Natural killer cell treated with Interleukin-12 subunit alpha and Interleukin-12 subunit beta and Interleukin-15 and Interleukin-18, amount 100 ng/mL, for 72 hours (primary cell): ENCODE data around the gene PRKN. TPM values are rescaled to one million over a fixed set of nuclear protein-coding genes. Genes with fewer than 3 reads are reported as not detected.
"Not testable (repeated sequence)": the region's sequence is repeated elsewhere in the genome, so short reads cannot be mapped to it uniquely, and the experiment has no call there.

Experiments
- ATAC-seq, 2 donors: fragments of 150-1000 bp; cut with Tn5 transposase in 1 of 2; sonication (Bioruptor Pico), chemical (Tn5 transposase) in 1 of 2; 2 replicates each; pipeline ENCODE4 v1.10.0; 2021
- DNase-seq: peaks from one replicate; pipeline ENCODE4 v3.0.0; 2022; ENCODE audit warnings: low spot score
- H3K27ac Mint-ChIP-seq, 2 donors: 1 replicate in 1 of 2; 2 replicates in 1 of 2; pipeline ENCODE4 v1.8.0; 2022; ENCODE audit warnings: mixed read lengths in 2 of 2, mild to moderate bottlenecking in 1 of 2, moderate library complexity in 1 of 2
- H3K27me3 Mint-ChIP-seq, 2 donors: 1 replicate in 1 of 2; 2 replicates in 1 of 2; pipeline ENCODE4 v1.8.0; 2022; ENCODE audit warnings: mixed read lengths in 2 of 2
- H3K36me3 Mint-ChIP-seq: one replicate; pipeline ENCODE4 v1.8.0; 2022; ENCODE audit warnings: mixed read lengths
- H3K4me1 Mint-ChIP-seq, 2 donors: 1 replicate in 1 of 2; 2 replicates in 1 of 2; pipeline ENCODE4 v1.8.0; 2022; ENCODE audit warnings: low read depth in 2 of 2, mixed read lengths in 2 of 2, mild to moderate bottlenecking in 1 of 2
- H3K4me3 Mint-ChIP-seq: one replicate; pipeline ENCODE4 v1.8.0; 2022; ENCODE audit warnings: mixed read lengths
- H3K9me3 Mint-ChIP-seq: 2 replicates; pipeline ENCODE4 v1.8.0; 2022; ENCODE audit warnings: mixed read lengths
- total RNA-seq, 2 donors: library from RNA; stranded (reverse); gene quantifications; one replicate each; pipeline ENCODE4 v1.2.3, GENCODE V29; 2022

PRKN gene
- total RNA-seq, 2 donors from 2014 or later = not detected

- Mint-ChIP-seq H3K27me3 (peaks cover 0 to 3% of the 10 kb centered on the region in 2 donors), H3K4me3 (no peak overlapping the region), H3K36me3 (no peaks in the 10 kb centered on the region), H3K4me1 (no peaks in the 10 kb centered on the region), H3K27ac (no peak overlapping the region), H3K9me3 (no peaks in the 10 kb centered on the region)
- DNase-seq (no peak), ATAC-seq (no peak)
Measured at GRCh38 chr6:161336479-161336878, 1391.1 kb downstream of the PRKN start.

- no peaks in the 10 kb centered on the region for H3K36me3 Mint-ChIP-seq
- no peak overlapping the region for H3K4me3 Mint-ChIP-seq
- H3K27me3 Mint-ChIP-seq = no peaks in the 10 kb centered on the region
- ATAC-seq (no peak), DNase-seq (no peak)
- H3K4me1 Mint-ChIP-seq = no peaks in the 10 kb centered on the region
- no peaks in the 10 kb centered on the region for H3K9me3 Mint-ChIP-seq
- no peak overlapping the region for H3K27ac Mint-ChIP-seq
Measured at GRCh38 chr6:161333410-161333809, 1394.2 kb downstream of the PRKN start.

GRCh38 chr6:161331402-161332081, 1396.0 kb downstream of the PRKN start:
- H3K4me1 Mint-ChIP-seq, H3K36me3 Mint-ChIP-seq, H3K27ac Mint-ChIP-seq, H3K27me3 Mint-ChIP-seq, ATAC-seq, H3K4me3 Mint-ChIP-seq, H3K9me3 Mint-ChIP-seq, DNase-seq: not testable (repeated sequence)

DNA sequence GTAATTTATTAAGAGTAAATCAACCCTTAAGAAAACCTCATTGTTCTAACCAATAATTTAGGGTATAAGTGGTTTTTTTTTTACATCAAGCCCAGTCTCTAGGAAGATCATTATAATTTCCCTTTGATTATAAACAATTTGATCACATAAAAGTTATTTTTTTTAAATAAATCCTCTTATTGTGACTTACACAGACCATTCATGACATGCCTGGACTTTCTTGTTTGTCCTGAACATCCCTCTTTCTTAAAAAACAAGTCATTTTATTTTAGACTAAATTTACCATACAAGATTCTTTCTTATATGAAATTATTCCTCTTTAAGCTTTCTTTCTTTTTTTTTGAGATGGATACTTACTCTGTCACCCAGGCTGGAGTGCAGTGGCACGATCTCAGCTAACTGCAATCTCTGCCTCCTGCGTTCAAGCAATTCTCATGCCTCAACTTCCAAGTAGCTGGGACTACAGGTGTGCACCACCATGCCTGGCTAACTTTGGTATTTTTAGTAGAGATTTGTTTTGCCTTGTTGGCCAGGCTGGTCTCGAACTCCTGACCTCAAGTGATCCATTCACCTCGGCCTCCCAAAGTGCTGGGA, 1400.1 kb downstream of the PRKN start:
- ATAC-seq = no peak
- peaks cover 0 to 4% of the 10 kb centered on the region in 2 donors for H3K27me3 Mint-ChIP-seq
- no peak overlapping the region for H3K4me3 Mint-ChIP-seq
- H3K4me1 Mint-ChIP-seq = no peaks in the 10 kb centered on the region
- no peak overlapping the region for H3K27ac Mint-ChIP-seq
- no peaks in the 10 kb centered on the region for H3K36me3 Mint-ChIP-seq
- no peak for DNase-seq
- H3K9me3 Mint-ChIP-seq = no peaks in the 10 kb centered on the region

DNA sequence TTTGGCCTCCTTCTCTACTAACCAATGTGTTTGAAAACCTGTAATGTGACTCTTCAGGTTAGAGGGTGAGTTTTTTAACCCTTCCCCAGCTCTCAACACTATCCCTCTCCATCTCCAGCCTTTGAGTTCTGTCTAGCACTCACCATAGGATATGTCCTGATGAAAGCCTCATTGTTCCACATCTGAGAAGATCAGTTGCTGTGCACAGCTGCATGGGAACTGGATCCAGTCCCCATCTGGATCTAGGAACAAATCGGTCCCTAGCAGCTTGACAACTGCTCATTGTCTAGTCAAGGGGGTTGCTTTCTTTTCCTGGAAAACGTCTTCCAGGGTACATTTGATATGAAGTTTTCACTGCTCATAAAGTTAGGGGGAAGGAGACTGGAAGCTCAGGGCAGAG, 1408.3 kb downstream of the PRKN start:
- Mint-ChIP-seq H3K27me3 (peaks cover 0 to 9% of the 10 kb centered on the region in 2 donors), H3K9me3 (peaks cover 4% of the 10 kb centered on the region), H3K4me1 (no peaks in the 10 kb centered on the region), H3K27ac (no peak overlapping the region), H3K36me3 (no peaks in the 10 kb centered on the region), H3K4me3 (no peak overlapping the region)
- DNase-seq = no peak
- ATAC-seq = no peak

DNA sequence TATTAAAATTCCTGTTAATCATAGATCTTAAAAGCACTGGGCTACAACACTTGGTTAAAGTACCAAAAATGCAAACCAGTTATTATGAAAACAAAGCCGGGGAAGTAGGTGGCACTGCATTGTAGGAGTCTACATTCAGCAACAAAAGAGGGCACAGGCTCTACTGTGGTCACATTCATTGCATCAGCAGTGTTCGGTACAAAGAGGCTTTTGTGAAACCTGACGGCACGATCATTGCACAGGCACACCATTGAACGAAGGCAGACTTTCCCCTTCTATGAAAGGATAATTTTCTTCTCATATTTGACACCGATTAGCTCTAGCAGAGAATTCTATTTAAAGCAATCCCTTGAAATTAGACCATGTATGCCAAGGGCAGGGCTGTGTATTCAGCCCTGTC, 1409.1 kb downstream of the PRKN start:
- no peak for ATAC-seq
- Mint-ChIP-seq H3K9me3 (peaks cover 4% of the 10 kb centered on the region), H3K4me3 (no peak overlapping the region), H3K36me3 (no peaks in the 10 kb centered on the region), H3K27me3 (peaks cover 0 to 9% of the 10 kb centered on the region in 2 donors), H3K27ac (no peak overlapping the region), H3K4me1 (no peaks in the 10 kb centered on the region)
- DNase-seq = no peak

- H3K4me3 Mint-ChIP-seq = no peak overlapping the region
- peaks cover 0 to 10% of the 10 kb centered on the region in 2 donors for H3K27me3 Mint-ChIP-seq
- DNase-seq = no peak
- no peak for ATAC-seq
- H3K27ac Mint-ChIP-seq = no peak overlapping the region
- no peaks in the 10 kb centered on the region for H3K36me3 Mint-ChIP-seq
- no peaks in the 10 kb centered on the region for H3K4me1 Mint-ChIP-seq
- H3K9me3 Mint-ChIP-seq = peaks cover 4% of the 10 kb centered on the region
Measured at GRCh38 chr6:161316531-161316930, 1411.0 kb downstream of the PRKN start.

DNA sequence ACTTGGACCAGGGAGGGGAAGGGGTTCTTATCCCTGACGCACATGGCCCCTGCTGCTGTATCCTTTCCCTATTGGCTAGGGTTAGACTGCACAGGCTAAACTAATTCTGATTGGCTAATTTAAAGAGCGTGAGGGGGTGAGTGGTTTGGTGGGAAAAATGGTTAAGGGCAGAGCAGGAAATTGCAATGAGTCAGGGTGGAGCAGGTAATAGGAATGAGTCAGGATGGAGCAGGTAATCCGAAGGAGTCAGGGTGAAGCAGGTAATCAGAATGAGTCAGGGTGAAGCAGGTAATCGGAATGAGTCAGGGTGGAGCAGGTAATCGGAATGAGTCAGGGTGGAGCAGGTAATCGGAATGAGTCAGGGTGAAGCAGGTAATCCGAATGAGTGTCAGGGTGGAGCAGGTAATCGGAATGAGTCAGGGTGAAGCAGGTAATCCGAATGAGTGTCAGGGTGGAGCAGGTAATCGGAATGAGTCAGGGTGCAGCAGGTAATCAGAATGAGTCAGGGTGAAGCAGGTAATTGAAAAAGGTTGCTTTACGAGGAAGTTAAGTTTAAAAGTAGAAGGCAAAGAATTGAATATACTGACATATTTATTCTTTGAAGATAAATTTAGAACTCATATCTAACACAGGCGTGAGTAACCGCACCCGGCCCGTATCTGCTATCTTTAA, 1412.2 kb downstream of the PRKN start:
- H3K4me3 Mint-ChIP-seq, DNase-seq, H3K4me1 Mint-ChIP-seq, H3K9me3 Mint-ChIP-seq, ATAC-seq, H3K36me3 Mint-ChIP-seq, H3K27ac Mint-ChIP-seq: not testable (repeated sequence)
- H3K27me3 Mint-ChIP-seq = peaks cover 0 to 17% of the 10 kb centered on the region in 2 donors

DNA sequence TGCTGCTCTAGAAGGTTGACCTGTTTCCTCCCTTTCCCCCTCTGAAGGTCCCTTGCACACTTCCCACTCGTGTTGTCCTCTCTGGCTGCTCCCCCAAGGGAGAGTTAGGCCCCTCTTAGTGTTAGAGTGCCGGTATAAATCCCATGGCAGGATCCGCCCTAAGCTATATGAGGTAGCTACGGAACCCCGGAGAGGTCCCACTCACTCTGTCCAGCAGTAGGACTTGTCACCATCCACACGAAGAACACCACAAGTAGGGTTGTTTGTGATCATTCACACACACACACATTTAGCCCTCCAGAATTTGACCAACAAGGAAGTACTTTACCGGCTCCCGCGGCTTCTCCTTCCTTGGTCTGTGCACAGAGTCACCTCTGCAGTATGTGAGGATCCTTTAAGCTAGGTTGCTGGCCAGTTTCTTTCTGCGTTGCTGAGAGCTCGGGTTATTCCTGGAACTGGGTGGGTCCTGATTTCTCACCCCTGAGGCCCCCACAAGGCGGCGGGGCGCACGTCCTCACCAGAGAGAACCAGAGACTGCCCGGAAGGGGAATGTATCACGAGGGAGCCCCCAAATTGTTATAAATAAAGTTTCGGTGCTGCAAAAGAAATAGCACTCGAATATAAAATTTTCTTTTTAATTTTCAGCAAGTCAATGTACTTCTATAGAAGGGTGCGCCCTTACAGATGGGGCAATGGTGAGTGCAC, 1412.9 kb downstream of the PRKN start:
- peaks cover 5 to 19% of the 10 kb centered on the region in 2 donors for H3K27me3 Mint-ChIP-seq
- not testable (repeated sequence) for DNase-seq, H3K4me3 Mint-ChIP-seq, H3K9me3 Mint-ChIP-seq, ATAC-seq, H3K36me3 Mint-ChIP-seq, H3K4me1 Mint-ChIP-seq, H3K27ac Mint-ChIP-seq

DNA sequence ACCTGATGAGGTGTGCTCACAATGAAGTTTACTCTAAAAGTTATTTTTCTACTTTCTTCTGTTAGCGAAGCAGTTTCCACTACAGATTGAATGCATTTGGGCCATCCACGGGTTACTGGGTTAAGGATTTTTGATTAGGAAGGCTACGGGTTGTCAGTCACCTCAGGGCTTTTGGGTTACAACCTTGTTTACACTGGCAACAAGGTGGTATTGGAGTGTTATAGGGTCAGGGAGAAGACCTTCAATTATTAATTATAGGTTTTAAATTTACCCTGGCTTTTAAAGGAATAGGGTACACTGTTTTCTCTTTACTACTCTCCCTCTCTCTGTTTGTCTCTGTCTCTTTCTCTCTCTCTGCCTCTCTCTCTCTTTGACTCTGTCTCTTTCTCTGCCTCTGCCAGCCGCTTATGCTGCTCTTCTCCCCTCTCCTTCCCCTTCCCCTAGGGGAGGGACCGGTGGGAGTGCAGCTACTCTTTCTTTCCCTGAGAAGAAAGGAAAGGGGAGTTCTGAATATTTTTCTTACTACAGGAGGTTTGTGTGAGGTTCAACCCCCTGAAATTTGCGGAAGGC, 1413.5 kb downstream of the PRKN start:
- H3K27me3 Mint-ChIP-seq = peaks cover 8 to 17% of the 10 kb centered on the region in 2 donors
- no peak overlapping the region for H3K27ac Mint-ChIP-seq
- H3K36me3 Mint-ChIP-seq = no peaks in the 10 kb centered on the region
- DNase-seq (no peak), ATAC-seq (no peak)
- H3K9me3 Mint-ChIP-seq = peaks cover 4% of the 10 kb centered on the region
- H3K4me3 Mint-ChIP-seq = no peak overlapping the region
- H3K4me1 Mint-ChIP-seq = peaks cover 0 to 3% of the 10 kb centered on the region in 2 donors

- not testable (repeated sequence) for ATAC-seq, H3K4me3 Mint-ChIP-seq, H3K9me3 Mint-ChIP-seq, DNase-seq, H3K4me1 Mint-ChIP-seq, H3K36me3 Mint-ChIP-seq, H3K27ac Mint-ChIP-seq
- peaks cover 8 to 17% of the 10 kb centered on the region in 2 donors for H3K27me3 Mint-ChIP-seq
Measured at GRCh38 chr6:161313475-161313874, 1414.1 kb downstream of the PRKN start.

GRCh38 chr6:161309774-161310173, 1417.8 kb downstream of the PRKN start:
- H3K27ac Mint-ChIP-seq = not testable (repeated sequence)

GRCh38 chr6:161308075-161308655, 1419.4 kb downstream of the PRKN start:
- Mint-ChIP-seq H3K4me1 (peaks cover 0 to 3% of the 10 kb centered on the region in 2 donors), H3K27me3 (peaks cover 8 to 23% of the 10 kb centered on the region in 2 donors), H3K36me3 (no peaks in the 10 kb centered on the region), H3K9me3 (no peaks in the 10 kb centered on the region), H3K27ac (no peak overlapping the region), H3K4me3 (no peak overlapping the region)
- DNase-seq = no peak
- ATAC-seq = no peak

More at GRCh38 chr6:161309774-161310173, 1417.8 kb downstream of the PRKN start:
- not testable (repeated sequence) for ATAC-seq, H3K36me3 Mint-ChIP-seq, H3K4me1 Mint-ChIP-seq, DNase-seq, H3K9me3 Mint-ChIP-seq, H3K4me3 Mint-ChIP-seq
- H3K27me3 Mint-ChIP-seq = peaks cover 8 to 20% of the 10 kb centered on the region in 2 donors
